Measurements from ENCODE around the gene DTNB. TPM values are rescaled to one million over a fixed set of nuclear protein-coding genes. Genes with fewer than 3 reads are reported as not detected.
"Not testable (repeated sequence)": the region's sequence is repeated elsewhere in the genome, so short reads cannot be mapped to it uniquely, and the experiment has no call there.

DTNB gene
- total RNA-seq, 1 donor from 2014 or later: 28.9 TPM

GRCh38 chr2:25534455-25534854 is 138.9 kb downstream of the DTNB start:
- ChIA-PET CTCF (no interaction called here), POLR2A (no interaction called here)
- intact Hi-C loops (cut with micrococcal nuclease): no loop called here
- peaks cover 3% of the 10 kb centered on the region for H3K36me3 Mint-ChIP-seq (ENCODE audit: low read depth)
- TF ChIP-seq CTCF (IDR thresholded peaks at IDR 0.05): no peak
- no peak overlapping the region for H3K4me3 Mint-ChIP-seq
- H3K27ac Mint-ChIP-seq: no peak overlapping the region
- no peak for DNase-seq
- H3K9me3 Mint-ChIP-seq: no peaks in the 10 kb centered on the region
- H3K4me1 Mint-ChIP-seq: no peaks in the 10 kb centered on the region
- ATAC-seq (ENCODE audit: low read depth): no peak
- no peaks in the 10 kb centered on the region for H3K27me3 Mint-ChIP-seq

- H3K27me3 Mint-ChIP-seq; ATAC-seq (ENCODE audit: low read depth); intact Hi-C loops (cut with micrococcal nuclease); POLR2A ChIA-PET; DNase-seq; H3K36me3 Mint-ChIP-seq (ENCODE audit: low read depth); H3K4me1 Mint-ChIP-seq; H3K4me3 Mint-ChIP-seq; H3K9me3 Mint-ChIP-seq; H3K27ac Mint-ChIP-seq; CTCF ChIA-PET: not testable (repeated sequence)
Observed at GRCh38 chr2:25533771-25534170, 139.6 kb downstream of the DTNB start.

- DNase-seq (no peak), ATAC-seq (ENCODE audit: low read depth) (no peak)
- H3K9me3 Mint-ChIP-seq: no peaks in the 10 kb centered on the region
- H3K27me3 Mint-ChIP-seq: no peaks in the 10 kb centered on the region
- H3K36me3 Mint-ChIP-seq (ENCODE audit: low read depth): peaks cover 7% of the 10 kb centered on the region
- TF ChIP-seq CTCF (IDR thresholded peaks at IDR 0.05): no peak
- intact Hi-C loops (cut with micrococcal nuclease): no loop called here
- no peaks in the 10 kb centered on the region for H3K4me1 Mint-ChIP-seq
- H3K27ac Mint-ChIP-seq: no peak overlapping the region
- ChIA-PET CTCF (no interaction called here), POLR2A (no interaction called here)
- H3K4me3 Mint-ChIP-seq: no peak overlapping the region
Observed at GRCh38 chr2:25532521-25532920, 140.9 kb downstream of the DTNB start.

GRCh38 chr2:25529034-25529433 is 144.3 kb downstream of the DTNB start:
- ChIA-PET POLR2A (no interaction called here), CTCF (no interaction called here)
- DNase-seq (no peak), ATAC-seq (ENCODE audit: low read depth) (no peak)
- H3K36me3 Mint-ChIP-seq (ENCODE audit: low read depth): peaks cover 5% of the 10 kb centered on the region
- no peak overlapping the region for H3K27ac Mint-ChIP-seq
- no peak overlapping the region for H3K4me3 Mint-ChIP-seq
- intact Hi-C loops (cut with micrococcal nuclease): no loop called here
- H3K4me1 Mint-ChIP-seq: no peaks in the 10 kb centered on the region
- TF ChIP-seq CTCF (IDR thresholded peaks at IDR 0.05): no peak
- H3K27me3 Mint-ChIP-seq: no peaks in the 10 kb centered on the region
- H3K9me3 Mint-ChIP-seq: no peaks in the 10 kb centered on the region

- no peaks in the 10 kb centered on the region for H3K4me1 Mint-ChIP-seq
- POLR2A ChIA-PET: no interaction called here
- CTCF ChIA-PET: no interaction called here
- ATAC-seq (ENCODE audit: low read depth): no peak
- no peaks in the 10 kb centered on the region for H3K27me3 Mint-ChIP-seq
- no peaks in the 10 kb centered on the region for H3K9me3 Mint-ChIP-seq
- no peak for TF ChIP-seq CTCF (IDR thresholded peaks at IDR 0.05)
- DNase-seq: no peak
- no peak overlapping the region for H3K4me3 Mint-ChIP-seq
- H3K36me3 Mint-ChIP-seq (ENCODE audit: low read depth): peaks cover 5% of the 10 kb centered on the region
- no peak overlapping the region for H3K27ac Mint-ChIP-seq
- intact Hi-C loops (cut with micrococcal nuclease): no loop called here
Observed at GRCh38 chr2:25528173-25528572, 145.2 kb downstream of the DTNB start.

GRCh38 chr2:25524507-25524906 is 148.9 kb downstream of the DTNB start:
- POLR2A ChIA-PET: interaction anchor here (1.7 kb wide), 1 partner anchor 328 kb away, joined by 3 read pairs; no protein-coding TSS in a partner anchor
- Mint-ChIP-seq H3K27ac (no peak overlapping the region), H3K27me3 (no peaks in the 10 kb centered on the region), H3K9me3 (no peaks in the 10 kb centered on the region), H3K4me1 (peaks cover 10% of the 10 kb centered on the region), H3K36me3 (ENCODE audit: low read depth) (peaks cover 4% of the 10 kb centered on the region), H3K4me3 (no peak overlapping the region)
- DNase-seq (no peak), ATAC-seq (ENCODE audit: low read depth) (no peak)
- TF ChIP-seq CTCF (IDR thresholded peaks at IDR 0.05): no peak
- intact Hi-C loops (cut with micrococcal nuclease): loop anchor here (5.0 kb wide), 2 partner anchors 42 to 272 kb away; no protein-coding TSS in a partner anchor
- CTCF ChIA-PET: interaction anchor here (0.8 to 1.7 kb wide), 3 partner anchors 162 to 216 kb away, joined by 3 to 4 read pairs (median 3); partner anchors contain the start of gene DNMT3A

All from activated B cell treated with CpG ODN at 0.5 μM for 24 hours (primary cell).